ENCODE data around the gene ADGRG1.

- TF ChIP-seq POLR2A (IDR thresholded peaks at IDR 0.05) (no peak), CTCF (IDR thresholded peaks at IDR 0.05) (no peak)
These were observed 33.1 kb downstream of the ADGRG1 start for GRCh38 chr16:57661510-57661909.
